ENCODE measurements around the gene CIB4.

The CIB4 gene

DNA sequence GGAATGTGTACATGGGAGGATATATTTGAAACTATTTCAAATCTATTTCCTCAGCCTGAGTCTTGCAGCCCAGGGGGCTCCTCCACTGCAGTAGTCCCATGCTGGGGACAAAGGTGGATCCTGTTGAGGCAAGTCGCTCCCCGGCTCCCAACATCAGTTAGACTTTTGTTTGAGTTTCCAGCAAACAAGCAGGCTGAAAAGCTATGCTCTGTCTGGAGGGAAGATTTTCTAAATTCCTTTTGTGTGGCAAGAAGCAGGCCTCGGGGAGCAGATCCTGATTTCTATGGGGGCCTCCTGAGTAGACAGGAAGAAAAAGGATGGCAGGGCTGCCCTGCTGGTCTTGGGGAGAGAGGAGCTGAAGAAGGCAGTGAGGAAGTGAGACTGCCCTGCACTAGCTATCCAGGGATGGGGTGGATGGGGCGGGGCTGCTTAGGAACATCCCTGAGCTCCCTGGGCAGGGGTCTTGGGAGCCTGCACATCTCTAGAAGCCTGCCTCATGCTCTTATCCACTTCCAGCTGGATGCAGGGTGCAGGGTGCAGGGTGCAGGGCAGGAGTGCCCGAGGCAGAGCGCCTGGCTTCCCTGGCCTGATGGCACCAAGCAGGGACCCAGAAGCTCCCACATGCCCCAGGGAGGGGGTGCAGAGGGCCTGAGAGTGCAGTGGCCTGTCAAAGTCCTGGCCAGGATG is 6.0 kb upstream of the CIB4 start:
- no peak for TF ChIP-seq SNAI2 (CRISPR knock-in tag; IDR thresholded peaks at IDR 0.05)
- TF ChIP-seq ARNTL (CRISPR knock-in tag; IDR thresholded peaks at IDR 0.05; ENCODE audit: borderline replicate concordance, low read depth) = no peak
- no peak for TF ChIP-seq ISL1 (CRISPR knock-in tag; IDR thresholded peaks at IDR 0.05)
- TF ChIP-seq, protein P1, sequence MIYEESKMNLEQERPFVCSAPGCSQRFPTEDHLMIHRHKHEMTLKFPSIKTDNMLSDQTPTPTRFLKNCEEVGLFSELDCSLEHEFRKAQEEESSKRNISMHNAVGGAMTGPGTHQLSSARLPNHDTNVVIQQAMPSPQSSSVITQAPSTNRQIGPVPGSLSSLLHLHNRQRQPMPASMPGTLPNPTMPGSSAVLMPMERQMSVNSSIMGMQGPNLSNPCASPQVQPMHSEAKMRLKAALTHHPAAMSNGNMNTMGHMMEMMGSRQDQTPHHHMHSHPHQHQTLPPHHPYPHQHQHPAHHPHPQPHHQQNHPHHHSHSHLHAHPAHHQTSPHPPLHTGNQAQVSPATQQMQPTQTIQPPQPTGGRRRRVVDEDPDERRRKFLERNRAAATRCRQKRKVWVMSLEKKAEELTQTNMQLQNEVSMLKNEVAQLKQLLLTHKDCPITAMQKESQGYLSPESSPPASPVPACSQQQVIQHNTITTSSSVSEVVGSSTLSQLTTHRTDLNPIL (CRISPR knock-in tag; IDR thresholded peaks at IDR 0.05; ENCODE audit: low read depth) = no peak
- TF ChIP-seq, protein P2, sequence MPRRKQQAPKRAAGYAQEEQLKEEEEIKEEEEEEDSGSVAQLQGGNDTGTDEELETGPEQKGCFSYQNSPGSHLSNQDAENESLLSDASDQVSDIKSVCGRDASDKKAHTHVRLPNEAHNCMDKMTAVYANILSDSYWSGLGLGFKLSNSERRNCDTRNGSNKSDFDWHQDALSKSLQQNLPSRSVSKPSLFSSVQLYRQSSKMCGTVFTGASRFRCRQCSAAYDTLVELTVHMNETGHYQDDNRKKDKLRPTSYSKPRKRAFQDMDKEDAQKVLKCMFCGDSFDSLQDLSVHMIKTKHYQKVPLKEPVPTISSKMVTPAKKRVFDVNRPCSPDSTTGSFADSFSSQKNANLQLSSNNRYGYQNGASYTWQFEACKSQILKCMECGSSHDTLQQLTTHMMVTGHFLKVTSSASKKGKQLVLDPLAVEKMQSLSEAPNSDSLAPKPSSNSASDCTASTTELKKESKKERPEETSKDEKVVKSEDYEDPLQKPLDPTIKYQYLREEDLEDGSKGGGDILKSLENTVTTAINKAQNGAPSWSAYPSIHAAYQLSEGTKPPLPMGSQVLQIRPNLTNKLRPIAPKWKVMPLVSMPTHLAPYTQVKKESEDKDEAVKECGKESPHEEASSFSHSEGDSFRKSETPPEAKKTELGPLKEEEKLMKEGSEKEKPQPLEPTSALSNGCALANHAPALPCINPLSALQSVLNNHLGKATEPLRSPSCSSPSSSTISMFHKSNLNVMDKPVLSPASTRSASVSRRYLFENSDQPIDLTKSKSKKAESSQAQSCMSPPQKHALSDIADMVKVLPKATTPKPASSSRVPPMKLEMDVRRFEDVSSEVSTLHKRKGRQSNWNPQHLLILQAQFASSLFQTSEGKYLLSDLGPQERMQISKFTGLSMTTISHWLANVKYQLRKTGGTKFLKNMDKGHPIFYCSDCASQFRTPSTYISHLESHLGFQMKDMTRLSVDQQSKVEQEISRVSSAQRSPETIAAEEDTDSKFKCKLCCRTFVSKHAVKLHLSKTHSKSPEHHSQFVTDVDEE (CRISPR knock-in tag; IDR thresholded peaks at IDR 0.05) = no peak
- TF ChIP-seq ZFP3 (CRISPR knock-in tag; IDR thresholded peaks at IDR 0.05) = no peak
- TF ChIP-seq, protein P3, sequence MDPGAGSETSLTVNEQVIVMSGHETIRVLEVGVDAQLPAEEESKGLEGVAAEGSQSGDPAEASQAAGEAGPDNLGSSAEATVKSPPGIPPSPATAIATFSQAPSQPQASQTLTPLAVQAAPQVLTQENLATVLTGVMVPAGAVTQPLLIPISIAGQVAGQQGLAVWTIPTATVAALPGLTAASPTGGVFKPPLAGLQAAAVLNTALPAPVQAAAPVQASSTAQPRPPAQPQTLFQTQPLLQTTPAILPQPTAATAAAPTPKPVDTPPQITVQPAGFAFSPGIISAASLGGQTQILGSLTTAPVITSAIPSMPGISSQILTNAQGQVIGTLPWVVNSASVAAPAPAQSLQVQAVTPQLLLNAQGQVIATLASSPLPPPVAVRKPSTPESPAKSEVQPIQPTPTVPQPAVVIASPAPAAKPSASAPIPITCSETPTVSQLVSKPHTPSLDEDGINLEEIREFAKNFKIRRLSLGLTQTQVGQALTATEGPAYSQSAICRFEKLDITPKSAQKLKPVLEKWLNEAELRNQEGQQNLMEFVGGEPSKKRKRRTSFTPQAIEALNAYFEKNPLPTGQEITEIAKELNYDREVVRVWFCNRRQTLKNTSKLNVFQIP (CRISPR knock-in tag; IDR thresholded peaks at IDR 0.05; ENCODE audit: borderline replicate concordance, low read depth) = no peak
- TF ChIP-seq GLIS3 (CRISPR knock-in tag; IDR thresholded peaks at IDR 0.05) = no peak
- no peak for TF ChIP-seq TCF4 (CRISPR knock-in tag; IDR thresholded peaks at IDR 0.05; ENCODE audit: borderline replicate concordance)
- no peak for ATAC-seq

DNA sequence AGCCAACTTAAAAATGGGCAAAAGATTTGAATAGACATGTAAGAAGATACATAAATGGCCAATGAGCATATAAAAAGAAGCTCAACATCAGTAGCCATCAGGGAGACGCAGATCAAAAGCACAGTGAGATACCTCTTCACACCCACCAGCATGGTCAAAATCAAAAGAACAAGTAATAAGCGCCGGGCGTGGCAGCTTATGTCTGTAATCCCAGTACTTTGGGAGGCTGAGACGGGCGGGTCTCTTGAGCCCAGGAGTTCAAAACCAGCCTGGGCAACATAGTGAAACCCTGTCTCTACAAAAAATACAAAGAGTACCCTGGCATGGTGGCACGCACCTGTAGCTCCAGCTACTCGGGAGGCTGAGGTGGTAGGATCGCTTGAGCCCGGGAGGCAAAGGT is 4.6 kb upstream of the CIB4 start:
- TF ChIP-seq ZNF70 (CRISPR knock-in tag; IDR thresholded peaks at IDR 0.05) = no peak
- TF ChIP-seq ZNF8 (CRISPR knock-in tag; IDR thresholded peaks at IDR 0.05) = no peak
- TF ChIP-seq CSDC2 (CRISPR knock-in tag; IDR thresholded peaks at IDR 0.05) = no peak
- TF ChIP-seq, protein P4, sequence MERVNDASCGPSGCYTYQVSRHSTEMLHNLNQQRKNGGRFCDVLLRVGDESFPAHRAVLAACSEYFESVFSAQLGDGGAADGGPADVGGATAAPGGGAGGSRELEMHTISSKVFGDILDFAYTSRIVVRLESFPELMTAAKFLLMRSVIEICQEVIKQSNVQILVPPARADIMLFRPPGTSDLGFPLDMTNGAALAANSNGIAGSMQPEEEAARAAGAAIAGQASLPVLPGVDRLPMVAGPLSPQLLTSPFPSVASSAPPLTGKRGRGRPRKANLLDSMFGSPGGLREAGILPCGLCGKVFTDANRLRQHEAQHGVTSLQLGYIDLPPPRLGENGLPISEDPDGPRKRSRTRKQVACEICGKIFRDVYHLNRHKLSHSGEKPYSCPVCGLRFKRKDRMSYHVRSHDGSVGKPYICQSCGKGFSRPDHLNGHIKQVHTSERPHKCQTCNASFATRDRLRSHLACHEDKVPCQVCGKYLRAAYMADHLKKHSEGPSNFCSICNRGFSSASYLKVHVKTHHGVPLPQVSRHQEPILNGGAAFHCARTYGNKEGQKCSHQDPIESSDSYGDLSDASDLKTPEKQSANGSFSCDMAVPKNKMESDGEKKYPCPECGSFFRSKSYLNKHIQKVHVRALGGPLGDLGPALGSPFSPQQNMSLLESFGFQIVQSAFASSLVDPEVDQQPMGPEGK (CRISPR knock-in tag; IDR thresholded peaks at IDR 0.05; ENCODE audit: borderline replicate concordance) = no peak
- no peak for TF ChIP-seq SNAI2 (CRISPR knock-in tag; IDR thresholded peaks at IDR 0.05)
- TF ChIP-seq, protein P2 (CRISPR knock-in tag; IDR thresholded peaks at IDR 0.05) = no peak
- no peak for TF ChIP-seq GLIS3 (CRISPR knock-in tag; IDR thresholded peaks at IDR 0.05)
- no peak for TF ChIP-seq ZC3H10 (CRISPR knock-in tag; IDR thresholded peaks at IDR 0.05)
- no peak for TF ChIP-seq TCF4 (CRISPR knock-in tag; IDR thresholded peaks at IDR 0.05; ENCODE audit: borderline replicate concordance)
- no peak for TF ChIP-seq BACH2 (CRISPR knock-in tag; IDR thresholded peaks at IDR 0.05; ENCODE audit: borderline replicate concordance)
- no peak for TF ChIP-seq ZFP3 (CRISPR knock-in tag; IDR thresholded peaks at IDR 0.05)
- TF ChIP-seq OSR1 (CRISPR knock-in tag; IDR thresholded peaks at IDR 0.05) = no peak
- TF ChIP-seq, protein P5, sequence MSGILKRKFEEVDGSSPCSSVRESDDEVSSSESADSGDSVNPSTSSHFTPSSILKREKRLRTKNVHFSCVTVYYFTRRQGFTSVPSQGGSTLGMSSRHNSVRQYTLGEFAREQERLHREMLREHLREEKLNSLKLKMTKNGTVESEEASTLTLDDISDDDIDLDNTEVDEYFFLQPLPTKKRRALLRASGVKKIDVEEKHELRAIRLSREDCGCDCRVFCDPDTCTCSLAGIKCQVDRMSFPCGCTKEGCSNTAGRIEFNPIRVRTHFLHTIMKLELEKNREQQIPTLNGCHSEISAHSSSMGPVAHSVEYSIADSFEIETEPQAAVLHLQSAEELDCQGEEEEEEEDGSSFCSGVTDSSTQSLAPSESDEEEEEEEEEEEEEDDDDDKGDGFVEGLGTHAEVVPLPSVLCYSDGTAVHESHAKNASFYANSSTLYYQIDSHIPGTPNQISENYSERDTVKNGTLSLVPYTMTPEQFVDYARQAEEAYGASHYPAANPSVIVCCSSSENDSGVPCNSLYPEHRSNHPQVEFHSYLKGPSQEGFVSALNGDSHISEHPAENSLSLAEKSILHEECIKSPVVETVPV (CRISPR knock-in tag; IDR thresholded peaks at IDR 0.05) = no peak
- TF ChIP-seq ESRRG (CRISPR knock-in tag; IDR thresholded peaks at IDR 0.05) = no peak
- TF ChIP-seq ISL1 (CRISPR knock-in tag; IDR thresholded peaks at IDR 0.05) = no peak
- ATAC-seq = no peak

Measured in SK-N-SH treated with all-trans-retinoic acid at 6 μM for 48 hours (cell line).